GM19043 (cell line): ENCODE data around the gene TMEM130.

ENCODE experiments used
- ATAC-seq: cut with Tn5 transposase; IDR thresholded peaks from one replicate; pipeline ENCODE4 v1.9.1; 2021; ENCODE audit warnings: low read depth; ENCODE audit not compliant: unreplicated experiment

TMEM130 gene

GRCh38 chr7:98810153-98810802 is 59.5 kb downstream of the TMEM130 start:
- ATAC-seq = no peak

DNA sequence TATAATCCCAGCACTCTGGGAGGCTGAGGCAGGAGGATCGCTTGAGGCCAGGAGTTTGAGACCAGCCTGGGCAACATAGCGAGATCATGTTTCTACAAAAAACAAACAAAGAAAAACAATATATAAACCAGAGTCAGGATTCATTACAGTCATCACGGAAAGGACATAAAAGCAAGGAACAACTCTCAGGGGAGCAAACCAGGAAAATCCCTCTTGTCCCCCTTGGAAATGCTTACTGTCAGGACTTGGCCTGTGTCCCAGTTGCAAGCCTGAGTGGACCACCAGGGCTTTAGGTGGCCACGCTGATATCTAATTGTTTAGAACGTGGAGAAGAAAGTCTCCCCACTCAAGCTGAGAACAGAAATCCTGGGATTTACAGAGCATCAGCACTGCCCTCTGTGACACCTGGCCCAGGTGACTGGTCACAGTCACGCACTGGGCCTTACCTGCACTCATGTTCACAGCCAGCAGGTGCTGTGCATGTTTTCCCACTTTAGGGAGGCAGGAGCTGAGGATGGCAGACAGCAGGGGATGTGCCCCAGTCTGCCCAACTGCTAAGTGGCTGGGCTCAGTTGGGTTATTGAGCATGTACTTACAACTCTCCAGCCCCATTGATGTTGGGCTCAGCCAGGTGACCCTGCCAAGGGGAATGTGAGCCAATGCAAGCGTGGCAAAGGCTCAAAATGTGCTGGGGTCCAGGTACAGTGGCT is 60.9 kb downstream of the TMEM130 start:
- no peak for ATAC-seq

DNA sequence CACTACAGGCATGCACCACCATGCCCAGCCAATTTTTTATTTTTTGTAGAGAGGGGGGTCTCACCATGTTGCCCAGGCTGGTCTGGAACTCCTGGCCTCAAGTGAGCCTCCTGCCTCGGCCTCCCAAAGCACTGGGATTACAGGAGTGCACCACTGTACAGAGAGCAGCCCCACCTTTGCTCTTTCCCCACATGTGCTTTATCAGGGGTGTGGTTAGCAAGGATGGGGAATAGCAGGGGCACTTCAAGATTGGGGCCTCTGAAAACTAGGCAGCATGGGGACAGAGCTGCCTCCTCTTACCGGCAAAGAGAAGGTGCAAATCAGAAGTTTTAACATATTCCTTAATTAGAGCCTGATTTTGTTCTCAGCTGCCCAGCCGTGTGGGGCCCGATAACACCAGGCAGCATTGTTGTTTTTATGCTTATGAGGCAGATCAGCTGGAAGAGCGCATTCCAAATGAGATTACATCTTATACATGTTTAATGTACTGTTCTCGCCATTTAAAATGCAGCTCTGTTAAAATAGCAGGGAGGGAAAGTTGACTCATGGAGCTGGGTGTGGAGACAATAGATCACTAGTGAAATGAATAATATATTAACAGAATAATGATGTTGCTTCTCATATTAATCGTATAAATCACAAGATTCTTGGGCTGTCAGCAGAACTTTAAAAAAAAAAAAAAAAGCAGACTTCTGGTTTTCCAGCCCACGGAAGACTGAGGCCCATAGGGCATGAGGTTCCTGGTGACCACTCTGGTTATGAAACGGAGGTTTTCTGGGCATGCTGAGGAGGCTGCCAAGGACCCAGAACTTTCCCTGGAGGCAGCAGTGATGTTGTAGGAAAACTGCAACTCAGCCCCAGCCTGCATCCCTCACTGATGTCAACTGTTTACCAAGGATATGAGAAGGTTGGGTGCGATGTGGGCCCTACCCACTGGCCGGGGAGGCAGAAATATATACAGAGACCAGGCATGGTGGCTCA is 62.5 kb downstream of the TMEM130 start:
- ATAC-seq = no peak

- no peak for ATAC-seq
Observed at GRCh38 chr7:98805956-98806838, 63.6 kb downstream of the TMEM130 start.

- peak; percentile 21 for ATAC-seq
Observed at GRCh38 chr7:98802781-98803110, 67.1 kb downstream of the TMEM130 start.

GRCh38 chr7:98802088-98802780 is 67.6 kb downstream of the TMEM130 start:
- peak; percentile 95 for ATAC-seq

- ATAC-seq = no peak
Observed at GRCh38 chr7:98800996-98801395, 68.8 kb downstream of the TMEM130 start.

GRCh38 chr7:98797150-98797549 is 72.7 kb downstream of the TMEM130 start:
- ATAC-seq = no peak
